ENCODE data around the gene LRPPRC. TPM values are rescaled to one million over a fixed set of nuclear protein-coding genes. Genes with fewer than 3 reads are reported as not detected.

Gene LRPPRC
- total and polyA plus RNA-seq, 2 donors (not counting 1 experiment from before 2014, with no cell fraction given) = 54.6 to 70.4 TPM

- Histone ChIP-seq H3K27me3 (ENCODE audit: control insufficient read depth, insufficient read depth, low read length) (no peaks in the 10 kb centered on the region), H3K9me3 (ENCODE audit: control insufficient read depth, insufficient read depth, low read depth, low read length) (no peaks in the 10 kb centered on the region), H3K36me3 (ENCODE audit: control insufficient read depth, insufficient read depth, low read length) (peaks cover 13% of the 10 kb centered on the region), H3K4me3 (replicated peaks in 1 of 4; ENCODE audit: control extremely low read depth in 1 of 4, insufficient read depth in 1 of 4, low read depth in 3 of 4, low read length in 4 of 4) (no peak overlapping the region), H3K79me2 (ENCODE audit: control insufficient read depth, insufficient read depth, low read length) (no peaks in the 10 kb centered on the region), H3K4me1 (ENCODE audit: control insufficient read depth, extremely low read depth, insufficient read depth, low read length) (no peaks in the 10 kb centered on the region), H3K9ac (ENCODE audit: insufficient read depth, low read length) (no peak overlapping the region), H2AFZ (ENCODE audit: low read length) (no peak overlapping the region), H4K20me1 (ENCODE audit: control insufficient read depth, extremely low read depth, insufficient read depth, low read length) (no peaks in the 10 kb centered on the region), H3K4me2 (ENCODE audit: extremely low read depth, insufficient read depth, low read length) (no peak overlapping the region), H3K27ac (ENCODE audit: insufficient read depth, low read length) (no peak overlapping the region)
- peak in 1 of 2 donors; percentile 42 for DNase-seq (ENCODE audit: low read depth in 2 of 2)
- TF ChIP-seq CTCF (conservative IDR thresholded peaks at IDR 0.05 in 1 of 2, IDR thresholded peaks at IDR 0.05 in 1 of 2; ENCODE audit: low read depth in 1 of 2, low read length in 2 of 2) (no peak), EZH2 (IDR thresholded peaks at IDR 0.05; ENCODE audit: low read length, missing control alignments) (no peak)
These were observed 47.4 kb downstream of the LRPPRC start for GRCh38 chr2:43948370-43948769.

- Histone ChIP-seq H3K9me3 (ENCODE audit: control insufficient read depth, insufficient read depth, low read depth, low read length) (no peaks in the 10 kb centered on the region), H4K20me1 (ENCODE audit: control insufficient read depth, extremely low read depth, insufficient read depth, low read length) (no peaks in the 10 kb centered on the region), H3K9ac (ENCODE audit: insufficient read depth, low read length) (no peak overlapping the region), H3K36me3 (ENCODE audit: control insufficient read depth, insufficient read depth, low read length) (peaks cover 13% of the 10 kb centered on the region), H3K27ac (ENCODE audit: insufficient read depth, low read length) (no peak overlapping the region), H3K27me3 (ENCODE audit: control insufficient read depth, insufficient read depth, low read length) (no peaks in the 10 kb centered on the region), H3K4me2 (ENCODE audit: extremely low read depth, insufficient read depth, low read length) (no peak overlapping the region), H2AFZ (ENCODE audit: low read length) (no peak overlapping the region), H3K4me1 (ENCODE audit: control insufficient read depth, extremely low read depth, insufficient read depth, low read length) (no peaks in the 10 kb centered on the region), H3K4me3 (replicated peaks in 1 of 4; ENCODE audit: control extremely low read depth in 1 of 4, insufficient read depth in 1 of 4, low read depth in 3 of 4, low read length in 4 of 4) (no peak overlapping the region), H3K79me2 (ENCODE audit: control insufficient read depth, insufficient read depth, low read length) (no peaks in the 10 kb centered on the region)
- no peak for DNase-seq (ENCODE audit: low read depth in 2 of 2)
- TF ChIP-seq EZH2 (IDR thresholded peaks at IDR 0.05; ENCODE audit: low read length, missing control alignments) = no peak
- no peak for TF ChIP-seq CTCF (conservative IDR thresholded peaks at IDR 0.05 in 1 of 2, IDR thresholded peaks at IDR 0.05 in 1 of 2; ENCODE audit: low read depth in 1 of 2, low read length in 2 of 2)
These were observed 49.1 kb downstream of the LRPPRC start for GRCh38 chr2:43946685-43947084.

GRCh38 chr2:43945439-43945838, 50.4 kb downstream of the LRPPRC start:
- Histone ChIP-seq H3K4me2 (ENCODE audit: extremely low read depth, insufficient read depth, low read length) (no peak overlapping the region), H3K36me3 (ENCODE audit: control insufficient read depth, insufficient read depth, low read length) (peaks cover 13% of the 10 kb centered on the region), H3K27ac (ENCODE audit: insufficient read depth, low read length) (no peak overlapping the region), H3K4me1 (ENCODE audit: control insufficient read depth, extremely low read depth, insufficient read depth, low read length) (no peaks in the 10 kb centered on the region), H3K9ac (ENCODE audit: insufficient read depth, low read length) (no peak overlapping the region), H3K27me3 (ENCODE audit: control insufficient read depth, insufficient read depth, low read length) (no peaks in the 10 kb centered on the region), H3K9me3 (ENCODE audit: control insufficient read depth, insufficient read depth, low read depth, low read length) (no peaks in the 10 kb centered on the region), H4K20me1 (ENCODE audit: control insufficient read depth, extremely low read depth, insufficient read depth, low read length) (no peaks in the 10 kb centered on the region), H3K4me3 (replicated peaks in 1 of 4; ENCODE audit: control extremely low read depth in 1 of 4, insufficient read depth in 1 of 4, low read depth in 3 of 4, low read length in 4 of 4) (no peak overlapping the region), H2AFZ (ENCODE audit: low read length) (no peak overlapping the region), H3K79me2 (ENCODE audit: control insufficient read depth, insufficient read depth, low read length) (no peaks in the 10 kb centered on the region)
- peak in 1 of 2 donors; percentile 12 for DNase-seq (ENCODE audit: low read depth in 2 of 2)
- no peak for TF ChIP-seq EZH2 (IDR thresholded peaks at IDR 0.05; ENCODE audit: low read length, missing control alignments)
- no peak for TF ChIP-seq CTCF (conservative IDR thresholded peaks at IDR 0.05 in 1 of 2, IDR thresholded peaks at IDR 0.05 in 1 of 2; ENCODE audit: low read depth in 1 of 2, low read length in 2 of 2)
